ENCODE results near the gene HCN2. TPM values are rescaled to one million over a fixed set of nuclear protein-coding genes. Genes with fewer than 3 reads are reported as not detected.

HCN2 gene
- total RNA-seq, 2 donors from 2014 or later, result 0.58 to 0.98 TPM

DNA sequence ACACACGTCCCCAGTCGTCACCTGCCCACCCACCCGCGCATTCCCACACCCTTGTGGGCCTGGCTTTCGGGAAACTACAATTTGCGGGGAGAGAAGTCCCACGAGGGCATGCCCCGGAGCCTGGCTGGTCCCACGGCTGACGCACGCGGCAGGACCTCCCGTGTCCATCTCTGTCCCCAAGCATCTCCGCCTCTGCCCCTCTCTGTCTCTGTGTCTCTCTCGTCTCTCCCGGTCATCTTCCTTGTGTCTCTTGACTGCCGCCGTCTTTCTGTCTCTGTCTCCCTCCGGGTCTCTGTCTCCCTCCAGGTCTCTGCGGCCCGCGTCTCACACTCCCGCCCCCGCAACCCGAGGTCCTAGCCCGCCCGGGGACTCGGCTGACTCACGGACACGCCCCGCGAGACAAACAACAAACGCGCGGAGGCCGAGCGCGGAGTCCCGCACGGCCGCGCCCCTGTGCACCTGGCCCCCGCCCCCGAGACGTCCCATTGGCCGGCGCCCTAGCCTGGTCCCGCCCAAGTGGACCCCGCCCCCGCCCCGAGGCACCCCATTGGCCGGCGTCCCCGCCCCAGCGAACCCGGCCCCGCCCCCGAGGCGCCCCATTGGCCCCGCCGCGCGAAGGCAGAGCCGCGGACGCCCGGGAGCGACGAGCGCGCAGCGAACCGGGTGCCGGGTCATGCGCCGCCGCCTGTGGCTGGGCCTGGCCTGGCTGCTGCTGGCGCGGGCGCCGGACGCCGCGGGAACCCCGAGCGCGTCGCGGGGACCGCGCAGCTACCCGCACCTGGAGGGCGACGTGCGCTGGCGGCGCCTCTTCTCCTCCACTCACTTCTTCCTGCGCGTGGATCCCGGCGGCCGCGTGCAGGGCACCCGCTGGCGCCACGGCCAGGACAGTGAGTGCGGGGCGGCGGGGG, 49.8 kb downstream of the HCN2 start, which contains the start of gene FGF22:
Gene FGF22 (plus strand): TSS at position 627 of the 908 bp plus-strand sequence. CDS start 47 bp downstream, at position 674.
- Mint-ChIP-seq H3K9me3 (no peaks in the 10 kb centered on the region), H3K27ac (peak within 1 kb of the TSS; percentile 81), H3K4me1 (peaks cover 6% of the 10 kb centered on the region), H3K4me3 (peak within 1 kb of the TSS; percentile 81), H3K36me3 (ENCODE audit: low read depth) (no peaks in the 10 kb centered on the region), H3K27me3 (no peaks in the 10 kb centered on the region)
- peak; percentile 95 for ATAC-seq (replicated peaks)

DNA sequence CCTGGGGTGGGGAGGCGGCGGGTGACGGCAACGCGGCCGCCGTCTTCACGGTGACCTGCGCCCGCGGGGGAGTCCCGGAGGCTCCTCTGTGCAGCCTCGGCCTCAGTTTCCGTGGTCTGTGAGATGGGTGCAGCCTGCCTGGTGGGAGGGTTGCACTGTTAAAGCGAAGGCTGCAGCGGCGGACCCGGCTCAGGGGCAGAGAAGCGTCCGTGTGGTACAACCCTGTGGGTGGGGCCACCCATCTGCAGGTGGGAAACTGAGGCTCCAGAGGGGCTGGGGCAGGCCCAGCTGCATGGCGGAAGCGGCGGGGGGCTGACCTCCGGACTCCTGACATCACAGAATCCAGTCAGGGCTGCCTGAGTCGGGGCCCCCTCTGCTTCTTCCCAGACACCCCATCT, 50.5 kb downstream of the HCN2 start:
- Mint-ChIP-seq H3K4me3 (no peak overlapping the region), H3K36me3 (ENCODE audit: low read depth) (peaks cover 5% of the 10 kb centered on the region), H3K27me3 (no peaks in the 10 kb centered on the region), H3K4me1 (peaks cover 6% of the 10 kb centered on the region), H3K9me3 (no peaks in the 10 kb centered on the region), H3K27ac (no peak overlapping the region)
- ATAC-seq (replicated peaks), result no peak

DNA sequence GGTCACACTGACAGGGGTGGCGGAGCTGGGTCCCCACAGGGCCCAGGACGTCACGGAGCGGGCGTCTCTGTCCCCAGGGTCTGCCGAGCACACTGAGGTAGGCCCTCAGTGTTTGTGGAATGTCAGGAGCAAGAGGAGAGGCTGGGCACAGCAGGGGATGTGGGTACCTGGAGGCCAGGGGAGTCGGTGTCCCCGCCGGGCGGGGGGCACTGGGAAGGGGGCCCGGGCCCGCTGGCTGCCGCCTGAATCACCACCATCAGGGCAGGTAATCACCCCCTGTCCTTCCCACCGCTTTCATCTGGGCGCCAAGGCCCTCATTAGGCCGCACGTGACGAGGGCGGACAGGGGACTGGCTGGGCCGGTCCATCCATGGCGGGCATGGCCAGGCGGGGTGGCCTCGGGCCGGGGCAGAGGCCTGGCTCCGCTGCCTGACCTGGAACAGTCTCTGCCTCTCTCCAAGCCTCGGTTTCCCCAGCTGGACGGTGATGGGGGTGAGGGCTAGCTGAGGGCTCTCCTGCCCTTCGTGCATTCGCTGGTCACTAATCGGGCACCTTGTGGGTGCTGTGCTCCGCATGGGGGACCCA, 51.0 kb downstream of the HCN2 start:
- no peak for ATAC-seq (replicated peaks)
- H3K9me3 Mint-ChIP-seq, result no peaks in the 10 kb centered on the region
- peaks cover 6% of the 10 kb centered on the region for H3K36me3 Mint-ChIP-seq (ENCODE audit: low read depth)
- no peaks in the 10 kb centered on the region for H3K27me3 Mint-ChIP-seq
- H3K27ac Mint-ChIP-seq, result no peak overlapping the region
- H3K4me1 Mint-ChIP-seq, result peaks cover 6% of the 10 kb centered on the region
- no peak overlapping the region for H3K4me3 Mint-ChIP-seq

DNA sequence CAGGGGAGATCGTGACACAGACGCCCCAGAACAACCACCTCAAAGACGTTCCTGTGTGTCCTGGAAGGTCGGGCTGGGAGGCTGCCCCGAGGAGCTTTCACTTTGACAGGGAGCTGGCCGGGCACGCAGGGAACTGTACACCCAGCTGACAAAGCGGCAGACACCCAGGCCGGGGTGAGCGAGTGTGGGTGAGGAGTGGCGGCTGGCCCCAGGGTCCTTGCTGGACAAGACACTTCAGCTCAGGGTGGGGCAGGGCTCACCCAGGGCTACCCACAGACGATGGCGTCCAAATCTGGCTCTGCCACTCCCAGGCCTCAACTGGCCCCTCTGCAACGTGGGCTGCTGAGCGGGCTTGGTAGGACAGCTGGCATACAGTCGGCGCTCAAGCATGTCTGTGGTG, 52.0 kb downstream of the HCN2 start:
- H3K4me1 Mint-ChIP-seq, result peaks cover 6% of the 10 kb centered on the region
- H3K4me3 Mint-ChIP-seq, result no peak overlapping the region
- H3K27ac Mint-ChIP-seq, result no peak overlapping the region
- no peaks in the 10 kb centered on the region for H3K9me3 Mint-ChIP-seq
- peaks cover 14% of the 10 kb centered on the region for H3K36me3 Mint-ChIP-seq (ENCODE audit: low read depth)
- no peaks in the 10 kb centered on the region for H3K27me3 Mint-ChIP-seq
- no peak for ATAC-seq (replicated peaks)

DNA sequence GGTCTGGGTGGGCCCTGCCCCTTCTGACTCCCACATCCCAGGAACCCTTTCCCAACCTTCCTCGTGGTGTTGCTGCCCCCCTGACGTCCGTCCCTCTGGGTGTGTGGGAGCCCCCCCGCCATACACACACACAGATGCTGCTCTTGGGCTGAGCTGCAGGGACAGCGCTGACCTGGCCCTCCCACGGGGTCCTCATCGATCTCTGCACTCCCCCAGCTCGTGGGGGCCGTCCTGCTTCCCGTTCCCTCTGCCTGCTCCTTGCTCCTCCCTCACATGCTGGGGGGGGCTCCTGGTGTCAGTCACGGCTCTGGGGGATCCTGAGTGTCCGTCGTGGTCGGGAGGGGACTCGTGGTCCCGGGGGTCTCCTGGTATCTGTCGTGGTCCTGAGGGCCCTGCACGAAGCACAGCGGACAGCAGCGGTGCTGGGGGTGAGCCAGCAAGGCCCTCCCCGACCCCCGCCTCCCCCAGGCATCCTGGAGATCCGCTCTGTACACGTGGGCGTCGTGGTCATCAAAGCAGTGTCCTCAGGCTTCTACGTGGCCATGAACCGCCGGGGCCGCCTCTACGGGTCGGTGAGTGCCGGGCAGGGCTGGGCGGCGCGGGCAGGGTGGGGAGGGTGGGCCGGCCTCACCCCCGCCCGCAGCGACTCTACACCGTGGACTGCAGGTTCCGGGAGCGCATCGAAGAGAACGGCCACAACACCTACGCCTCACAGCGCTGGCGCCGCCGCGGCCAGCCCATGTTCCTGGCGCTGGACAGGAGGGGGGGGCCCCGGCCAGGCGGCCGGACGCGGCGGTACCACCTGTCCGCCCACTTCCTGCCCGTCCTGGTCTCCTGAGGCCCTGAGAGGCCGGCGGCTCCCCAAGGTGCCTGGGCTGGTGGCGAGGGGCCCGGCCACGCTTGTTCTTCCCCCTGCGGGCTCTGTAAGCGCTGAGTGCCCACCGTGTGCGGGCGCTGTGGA, 53.4 kb downstream of the HCN2 start:
- H3K4me3 Mint-ChIP-seq, result no peak overlapping the region
- peaks cover 6% of the 10 kb centered on the region for H3K4me1 Mint-ChIP-seq
- ATAC-seq (replicated peaks), result no peak
- H3K27ac Mint-ChIP-seq, result no peak overlapping the region
- peaks cover 18% of the 10 kb centered on the region for H3K36me3 Mint-ChIP-seq (ENCODE audit: low read depth)
- H3K27me3 Mint-ChIP-seq, result no peaks in the 10 kb centered on the region
- H3K9me3 Mint-ChIP-seq, result no peaks in the 10 kb centered on the region

DNA sequence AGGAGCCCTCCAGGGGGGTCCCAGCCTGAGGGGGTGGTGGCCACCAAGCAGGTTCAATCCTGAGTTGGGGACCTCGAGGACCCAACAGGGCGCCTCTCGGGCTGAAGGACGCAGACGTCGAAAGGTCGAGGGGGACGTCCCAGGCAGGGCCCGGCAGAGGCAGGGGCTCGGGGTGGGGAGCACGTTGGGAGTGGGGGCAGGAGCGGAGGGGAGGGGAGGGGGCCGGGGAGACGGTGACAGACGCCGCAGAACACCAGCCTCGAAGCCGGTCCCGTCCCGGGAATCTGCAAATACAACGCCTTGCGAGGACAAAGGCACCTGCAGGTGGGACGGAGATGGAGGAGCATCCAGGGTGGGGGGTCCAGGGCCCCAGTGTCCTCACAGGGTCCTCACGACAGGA, 54.1 kb downstream of the HCN2 start:
- no peak for ATAC-seq (replicated peaks)
- H3K27me3 Mint-ChIP-seq, result no peaks in the 10 kb centered on the region
- peaks cover 23% of the 10 kb centered on the region for H3K36me3 Mint-ChIP-seq (ENCODE audit: low read depth)
- H3K27ac Mint-ChIP-seq, result no peak overlapping the region
- H3K4me3 Mint-ChIP-seq, result no peak overlapping the region
- H3K4me1 Mint-ChIP-seq, result peaks cover 6% of the 10 kb centered on the region
- no peaks in the 10 kb centered on the region for H3K9me3 Mint-ChIP-seq

DNA sequence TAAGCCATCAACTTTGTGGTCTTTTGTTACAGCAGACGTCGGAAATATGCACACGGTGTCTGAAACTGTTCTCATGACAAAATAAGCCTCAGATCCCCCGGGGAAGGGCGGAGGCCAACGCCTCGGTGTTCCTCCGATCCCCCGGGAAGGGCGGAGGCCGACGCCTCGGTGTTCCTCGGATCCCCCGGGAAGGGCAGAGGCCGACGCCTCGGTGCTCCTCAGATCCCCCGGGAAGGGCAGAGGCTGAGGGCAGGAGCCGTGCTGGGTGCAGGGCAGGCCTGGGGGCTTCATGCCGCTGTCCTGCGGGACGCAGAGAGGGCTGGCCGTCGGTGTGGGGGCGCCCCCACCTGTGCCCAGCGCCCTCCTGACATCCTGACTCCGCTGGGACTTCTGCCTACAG, 54.7 kb downstream of the HCN2 start:
- Mint-ChIP-seq H3K4me1 (peaks cover 2% of the 10 kb centered on the region), H3K27ac (no peak overlapping the region), H3K4me3 (no peak overlapping the region), H3K9me3 (no peaks in the 10 kb centered on the region), H3K36me3 (ENCODE audit: low read depth) (peaks cover 29% of the 10 kb centered on the region), H3K27me3 (no peaks in the 10 kb centered on the region)
- ATAC-seq (replicated peaks), result no peak

DNA sequence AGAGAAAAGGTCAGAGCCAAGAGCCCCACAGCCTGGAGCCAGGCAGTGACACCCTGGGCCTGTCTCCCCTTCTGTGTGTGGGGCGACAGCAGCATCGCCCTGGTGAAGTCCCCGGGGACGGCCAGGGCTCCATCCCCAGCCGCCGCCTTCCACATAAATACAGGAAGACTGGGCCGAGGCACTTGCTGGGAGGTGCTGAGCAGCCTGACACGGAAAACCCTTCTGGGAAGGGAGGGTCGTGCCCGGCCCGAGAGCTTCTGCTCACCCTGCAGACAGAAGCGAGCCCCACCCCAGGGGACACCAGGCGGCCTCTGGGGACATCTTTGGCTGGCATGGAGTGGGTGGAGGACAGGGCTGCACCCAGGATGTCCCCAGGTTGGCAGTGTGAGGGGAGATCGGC, 55.1 kb downstream of the HCN2 start:
- ATAC-seq (replicated peaks), result no peak
- no peaks in the 10 kb centered on the region for H3K9me3 Mint-ChIP-seq
- H3K27me3 Mint-ChIP-seq, result no peaks in the 10 kb centered on the region
- H3K4me1 Mint-ChIP-seq, result no peaks in the 10 kb centered on the region
- H3K4me3 Mint-ChIP-seq, result no peak overlapping the region
- peaks cover 32% of the 10 kb centered on the region for H3K36me3 Mint-ChIP-seq (ENCODE audit: low read depth)
- H3K27ac Mint-ChIP-seq, result no peak overlapping the region

DNA sequence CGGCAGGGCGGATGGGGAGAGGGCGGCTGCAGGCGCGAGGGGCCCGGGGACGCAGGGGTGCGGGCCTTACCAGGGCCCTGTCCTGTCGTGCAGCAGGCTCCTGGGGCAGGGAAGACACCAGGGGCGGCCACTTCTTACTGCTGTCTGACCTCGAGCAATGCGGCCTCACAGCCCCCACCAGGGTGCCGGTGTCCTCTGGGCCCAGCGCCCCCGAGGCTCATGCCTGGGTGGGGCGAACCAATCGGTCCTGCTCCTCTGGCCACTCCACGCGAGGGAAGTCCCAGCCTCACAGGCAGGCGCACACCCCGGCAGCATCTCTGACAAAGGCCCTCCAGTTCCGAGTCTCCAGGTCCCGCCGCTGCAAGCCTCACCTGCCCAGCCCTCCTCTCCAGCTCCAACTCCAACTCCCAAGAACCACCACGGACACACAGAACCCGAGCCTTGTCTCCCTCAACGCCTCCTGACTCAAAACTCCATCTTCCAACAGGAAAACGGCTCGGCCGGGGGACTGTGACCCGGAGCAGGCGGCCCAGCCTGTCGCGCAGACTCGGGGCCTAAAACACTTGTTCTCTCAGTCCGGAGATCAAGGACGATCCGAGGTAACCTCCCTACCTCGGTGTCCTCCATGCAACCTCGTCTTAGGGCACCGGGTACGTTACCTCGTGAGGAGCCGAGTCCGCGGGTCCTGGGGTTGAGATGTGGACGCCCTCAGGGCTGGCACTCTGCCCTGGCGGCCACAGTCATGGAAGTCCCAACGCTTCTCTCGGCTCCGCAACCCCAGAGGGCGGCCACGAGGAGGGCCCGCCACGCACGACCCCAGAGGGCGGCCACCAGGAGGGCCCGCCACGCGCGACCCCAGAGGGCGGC, 56.5 kb downstream of the HCN2 start:
- no peaks in the 10 kb centered on the region for H3K27me3 Mint-ChIP-seq
- peak; percentile 23 for ATAC-seq (replicated peaks)
- H3K9me3 Mint-ChIP-seq, result no peaks in the 10 kb centered on the region
- H3K4me3 Mint-ChIP-seq, result no peak overlapping the region
- peaks cover 42% of the 10 kb centered on the region for H3K36me3 Mint-ChIP-seq (ENCODE audit: low read depth)
- peak overlapping the region; percentile 63 for H3K27ac Mint-ChIP-seq
- H3K4me1 Mint-ChIP-seq, result no peaks in the 10 kb centered on the region

DNA sequence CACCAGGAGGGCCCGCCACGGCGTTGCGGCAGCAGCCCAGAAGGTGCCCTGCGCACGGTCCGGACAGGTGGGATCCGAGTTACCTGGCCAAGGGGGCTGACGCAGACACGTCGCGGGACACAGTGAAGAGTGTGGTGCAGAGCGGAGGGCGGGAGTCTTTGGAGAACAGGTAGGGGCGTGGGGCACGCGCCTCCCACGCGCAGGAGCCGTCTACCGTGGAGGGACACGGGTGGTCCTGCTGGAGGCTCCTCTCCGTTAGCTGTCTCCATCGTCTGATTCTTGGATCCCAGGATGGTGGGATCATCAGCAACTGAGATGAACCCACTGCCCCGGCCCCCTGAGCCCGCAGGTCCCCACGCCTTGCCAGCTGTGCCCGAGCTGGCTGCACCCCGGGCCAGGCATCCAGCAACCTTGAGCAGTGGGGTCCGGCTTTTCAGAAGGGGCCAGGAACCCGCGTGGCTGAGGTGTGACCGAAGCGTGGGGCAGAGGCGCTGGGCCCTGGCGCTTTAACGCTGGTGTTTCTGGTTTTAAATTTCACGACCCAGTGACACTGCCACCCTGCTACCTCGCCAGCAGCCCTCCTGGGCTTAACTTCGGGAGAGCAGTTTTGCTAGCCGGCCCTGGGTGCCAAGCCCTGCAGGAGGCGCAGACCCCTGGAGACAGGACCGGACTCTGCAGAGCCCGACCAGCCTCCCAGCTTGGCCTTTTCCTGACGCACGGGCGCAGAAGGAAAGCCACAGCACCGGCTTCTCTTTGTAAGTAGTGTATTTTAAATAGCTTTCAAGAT, 57.3 kb downstream of the HCN2 start:
- H3K27ac Mint-ChIP-seq, result no peak overlapping the region
- no peaks in the 10 kb centered on the region for H3K27me3 Mint-ChIP-seq
- no peak overlapping the region for H3K4me3 Mint-ChIP-seq
- no peaks in the 10 kb centered on the region for H3K9me3 Mint-ChIP-seq
- H3K4me1 Mint-ChIP-seq, result no peaks in the 10 kb centered on the region
- no peak for ATAC-seq (replicated peaks)
- peaks cover 45% of the 10 kb centered on the region for H3K36me3 Mint-ChIP-seq (ENCODE audit: low read depth)

DNA sequence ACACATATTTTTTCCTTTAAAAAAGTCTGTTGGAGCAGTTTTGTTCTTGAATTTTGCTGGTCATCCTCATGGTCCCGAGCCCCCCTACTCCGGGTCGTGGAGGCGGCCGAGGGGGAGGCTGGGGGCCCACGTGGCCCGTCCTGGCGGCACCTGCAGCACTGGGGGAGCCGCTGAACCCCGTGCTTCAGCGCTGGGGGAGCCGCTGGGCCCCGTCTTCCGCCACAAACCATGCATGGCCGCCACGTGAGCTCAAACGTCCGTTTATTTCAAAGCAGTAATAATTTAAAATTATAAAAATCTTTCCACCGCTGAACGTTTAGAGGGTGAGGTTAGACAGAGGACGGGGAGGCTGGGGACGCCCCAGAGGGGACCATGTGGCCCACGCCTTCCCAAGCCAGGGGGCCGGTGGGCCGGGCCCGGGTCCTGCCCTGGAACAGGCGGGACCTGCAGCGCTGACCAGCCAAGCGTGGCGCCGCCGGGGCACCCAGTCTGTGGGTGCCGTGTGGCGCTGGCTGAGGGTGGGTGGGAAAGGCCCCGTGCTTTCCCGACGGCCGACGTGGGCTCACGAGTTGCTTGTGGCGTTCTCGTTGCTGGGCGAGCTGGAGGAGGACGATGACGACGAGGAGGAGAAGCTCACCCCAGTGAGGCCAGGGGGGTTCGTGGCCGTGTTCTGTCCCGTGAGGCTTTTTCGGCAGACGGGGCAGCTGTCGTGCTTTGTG, 58.0 kb downstream of the HCN2 start:
- Mint-ChIP-seq H3K36me3 (ENCODE audit: low read depth) (peaks cover 45% of the 10 kb centered on the region), H3K9me3 (no peaks in the 10 kb centered on the region), H3K4me1 (no peaks in the 10 kb centered on the region), H3K4me3 (no peak overlapping the region), H3K27me3 (no peaks in the 10 kb centered on the region), H3K27ac (no peak overlapping the region)
- no peak for ATAC-seq (replicated peaks)

DNA sequence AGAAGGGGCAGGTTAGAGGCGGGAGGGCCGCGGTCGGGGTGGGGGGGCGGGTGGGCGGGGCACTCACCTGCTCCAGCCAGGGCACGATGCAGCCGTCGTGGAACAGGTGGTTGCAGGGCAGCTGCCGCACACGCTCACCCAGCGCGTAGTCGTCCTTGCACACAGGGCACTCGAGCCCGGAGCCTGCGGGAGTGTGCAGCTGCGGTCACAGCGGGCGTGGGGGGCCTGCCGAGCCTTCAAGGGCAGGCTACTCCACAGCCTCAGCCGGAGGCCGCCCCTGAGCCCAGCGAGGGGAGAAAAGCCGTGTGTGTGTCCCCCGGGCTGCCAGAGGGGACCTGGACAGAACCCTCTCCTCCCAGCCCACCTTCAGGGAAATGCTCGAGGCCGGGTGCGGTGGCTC, 58.6 kb downstream of the HCN2 start:
- Mint-ChIP-seq H3K4me1 (no peaks in the 10 kb centered on the region), H3K36me3 (ENCODE audit: low read depth) (peaks cover 48% of the 10 kb centered on the region), H3K27ac (no peak overlapping the region), H3K9me3 (no peaks in the 10 kb centered on the region), H3K27me3 (no peaks in the 10 kb centered on the region), H3K4me3 (no peak overlapping the region)
- ATAC-seq (replicated peaks), result no peak

All from activated T-helper 17 cell treated with anti-CD3 and anti-CD28 coated beads, Interleukin-2, amount 50 U/mL, for 72 hours (primary cell).